Activated CD4-positive, alpha-beta T cell treated with anti-CD3 and anti-CD28 coated beads, Interleukin-2, amount 50 U/mL, for 16 hours (primary cell): ENCODE measurements around the gene DDX50.
"Not testable (repeated sequence)": the region's sequence is repeated elsewhere in the genome, so short reads cannot be mapped to it uniquely, and the experiment has no call there.

Experiments used
- DNase-seq: peaks from one replicate; pipeline ENCODE4 v3.0.0-alpha.2; 2020

DDX50 gene, protein sequence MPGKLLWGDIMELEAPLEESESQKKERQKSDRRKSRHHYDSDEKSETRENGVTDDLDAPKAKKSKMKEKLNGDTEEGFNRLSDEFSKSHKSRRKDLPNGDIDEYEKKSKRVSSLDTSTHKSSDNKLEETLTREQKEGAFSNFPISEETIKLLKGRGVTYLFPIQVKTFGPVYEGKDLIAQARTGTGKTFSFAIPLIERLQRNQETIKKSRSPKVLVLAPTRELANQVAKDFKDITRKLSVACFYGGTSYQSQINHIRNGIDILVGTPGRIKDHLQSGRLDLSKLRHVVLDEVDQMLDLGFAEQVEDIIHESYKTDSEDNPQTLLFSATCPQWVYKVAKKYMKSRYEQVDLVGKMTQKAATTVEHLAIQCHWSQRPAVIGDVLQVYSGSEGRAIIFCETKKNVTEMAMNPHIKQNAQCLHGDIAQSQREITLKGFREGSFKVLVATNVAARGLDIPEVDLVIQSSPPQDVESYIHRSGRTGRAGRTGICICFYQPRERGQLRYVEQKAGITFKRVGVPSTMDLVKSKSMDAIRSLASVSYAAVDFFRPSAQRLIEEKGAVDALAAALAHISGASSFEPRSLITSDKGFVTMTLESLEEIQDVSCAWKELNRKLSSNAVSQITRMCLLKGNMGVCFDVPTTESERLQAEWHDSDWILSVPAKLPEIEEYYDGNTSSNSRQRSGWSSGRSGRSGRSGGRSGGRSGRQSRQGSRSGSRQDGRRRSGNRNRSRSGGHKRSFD

GRCh38 chr10:68901105-68901927 lies at the start of gene DDX50:
DDX50 (plus strand) TSS chr10:68901315; CDS start chr10:68901385, 70 bp downstream.
- peak; percentile 98 for DNase-seq

DNA sequence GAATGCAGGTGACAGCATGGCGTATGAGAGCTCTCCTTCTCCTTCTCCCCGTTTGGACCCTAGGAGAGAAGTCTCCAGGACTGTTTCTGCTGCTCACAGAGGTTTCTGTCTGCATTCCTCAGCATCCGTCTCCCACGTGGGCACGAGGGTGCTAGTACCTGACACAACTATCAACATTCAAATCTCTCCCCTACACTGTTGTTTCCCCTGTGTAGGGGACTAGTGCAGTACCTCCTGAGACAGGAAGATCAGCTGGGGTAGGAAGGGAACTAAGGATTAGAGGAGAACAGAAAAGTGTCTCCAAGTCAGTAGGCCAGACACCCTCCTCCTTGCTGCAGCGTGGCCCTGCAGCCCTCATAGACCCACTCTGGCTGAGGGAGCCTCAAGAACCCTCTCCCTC lies 44.8 kb upstream of the DDX50 start:
- DNase-seq, result no peak

GRCh38 chr10:68857005-68857404 lies 44.1 kb upstream of the DDX50 start:
- DNase-seq, result no peak

DNA sequence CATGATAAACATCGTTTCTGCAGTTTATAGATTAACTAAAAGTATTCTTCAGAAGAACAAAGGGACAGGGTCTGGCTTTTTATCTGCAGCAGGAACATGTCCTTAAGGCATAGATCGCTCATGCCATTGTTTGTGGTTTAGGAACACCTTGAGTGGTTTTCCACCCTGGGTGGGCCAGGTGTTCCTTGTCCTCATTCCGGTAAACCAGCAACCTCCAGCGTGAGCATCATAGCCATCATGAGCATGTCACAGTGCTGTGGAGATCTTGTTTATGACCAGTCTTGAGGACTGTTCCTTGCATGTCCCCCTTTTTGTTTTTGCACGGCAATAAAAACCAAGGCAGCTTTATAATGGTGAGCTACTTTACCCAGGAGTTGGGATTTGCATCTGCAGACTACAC lies 39.9 kb upstream of the DDX50 start:
- DNase-seq, result no peak

GRCh38 chr10:68864611-68865010 lies 36.5 kb upstream of the DDX50 start:
- no peak for DNase-seq

DNA sequence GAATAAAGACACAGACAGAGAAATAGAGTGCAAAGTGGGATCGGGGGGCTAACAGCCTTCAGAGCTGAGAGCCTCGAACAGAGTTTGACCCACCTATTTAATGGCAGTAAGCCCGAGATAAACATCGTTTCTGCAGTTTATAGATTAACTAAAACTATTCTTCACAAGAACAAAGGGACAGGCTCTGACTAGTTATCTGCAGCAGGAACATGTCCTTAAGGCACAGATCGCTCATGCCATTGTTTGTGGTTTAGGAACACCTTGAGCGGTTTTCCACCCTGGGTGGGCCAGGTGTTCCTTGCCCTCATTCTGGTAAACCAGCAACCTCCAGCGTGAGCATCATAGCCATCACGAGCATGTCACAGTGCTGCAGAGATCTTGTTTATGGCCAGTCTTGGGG lies 32.9 kb upstream of the DDX50 start:
- DNase-seq, result not testable (repeated sequence)

DNA sequence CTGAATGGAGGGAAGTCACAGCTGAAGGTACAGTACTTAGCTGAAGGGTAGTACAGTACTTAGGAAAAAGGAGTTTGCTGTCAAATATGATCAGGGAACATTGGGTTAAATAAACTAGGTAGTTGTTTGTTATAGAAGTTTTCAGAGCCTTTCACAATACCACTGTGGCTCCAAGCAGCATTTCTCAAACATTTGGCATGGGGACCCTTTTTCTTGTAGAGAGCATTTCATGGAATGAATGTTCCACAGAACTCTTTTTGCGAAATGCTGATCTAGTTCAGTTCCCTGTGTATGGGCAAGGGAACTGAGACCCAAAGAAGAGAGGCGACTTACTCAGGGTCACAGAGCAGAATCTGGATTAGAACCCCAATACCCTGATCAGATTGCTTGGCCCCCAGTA lies 31.5 kb upstream of the DDX50 start:
- no peak for DNase-seq

DNA sequence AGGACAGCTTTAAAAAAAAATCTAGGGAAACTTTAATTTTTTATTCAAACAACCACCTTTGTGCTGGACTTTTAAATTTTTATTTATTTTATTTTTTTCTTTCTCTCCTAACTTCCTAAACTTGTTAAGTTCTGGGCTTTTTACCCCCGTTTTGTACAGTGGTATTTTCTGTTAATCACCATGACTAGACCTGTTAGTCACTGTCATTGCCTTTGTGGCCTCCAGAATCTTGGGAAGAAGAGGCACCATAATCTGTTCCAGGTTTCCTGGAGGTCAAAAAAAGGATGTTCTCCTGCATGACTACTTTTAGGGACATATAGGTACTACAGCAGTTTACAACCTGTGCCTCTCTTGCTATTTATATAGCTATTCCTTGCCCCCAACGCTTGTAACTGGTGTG lies 31.1 kb upstream of the DDX50 start:
- no peak for DNase-seq

- DNase-seq, result peak; percentile 1
Observed at GRCh38 chr10:68870545-68871104, 30.5 kb upstream of the DDX50 start.

DNA sequence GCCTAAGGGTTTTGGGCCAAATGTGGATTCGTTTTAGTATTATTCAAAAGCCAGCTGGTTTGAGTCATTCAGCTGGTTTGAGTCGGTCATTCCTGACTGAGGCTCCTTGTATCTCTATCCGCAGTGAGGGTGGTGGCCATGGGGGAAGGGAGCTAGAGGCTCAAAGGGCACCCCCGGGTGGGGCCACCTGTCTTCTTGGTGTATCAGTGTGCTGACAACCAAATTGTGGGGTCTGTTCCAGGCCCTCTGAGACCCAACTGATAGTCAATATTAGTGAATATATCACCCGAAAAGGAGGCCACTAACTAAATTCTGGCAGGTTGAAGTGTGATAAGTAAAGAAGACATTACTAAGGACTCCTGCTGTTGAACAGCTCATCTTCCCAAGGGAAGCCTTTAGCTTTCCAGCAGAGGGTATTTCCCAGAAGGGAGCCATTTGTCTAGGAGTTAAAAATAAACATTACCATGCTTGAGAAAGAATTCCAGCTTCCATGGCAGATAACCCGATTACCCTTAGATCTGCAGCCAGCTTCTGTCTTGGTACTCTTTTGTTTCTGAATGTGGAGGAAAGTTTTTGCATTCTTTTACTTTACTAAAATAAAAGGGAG lies 29.9 kb upstream of the DDX50 start:
- DNase-seq, result no peak

- DNase-seq, result no peak
Observed at GRCh38 chr10:68871731-68872342, 29.3 kb upstream of the DDX50 start.

- DNase-seq, result no peak
Observed at GRCh38 chr10:68876246-68877138, 24.6 kb upstream of the DDX50 start.

GRCh38 chr10:68877482-68878110 lies 23.5 kb upstream of the DDX50 start:
- DNase-seq, result no peak

DNA sequence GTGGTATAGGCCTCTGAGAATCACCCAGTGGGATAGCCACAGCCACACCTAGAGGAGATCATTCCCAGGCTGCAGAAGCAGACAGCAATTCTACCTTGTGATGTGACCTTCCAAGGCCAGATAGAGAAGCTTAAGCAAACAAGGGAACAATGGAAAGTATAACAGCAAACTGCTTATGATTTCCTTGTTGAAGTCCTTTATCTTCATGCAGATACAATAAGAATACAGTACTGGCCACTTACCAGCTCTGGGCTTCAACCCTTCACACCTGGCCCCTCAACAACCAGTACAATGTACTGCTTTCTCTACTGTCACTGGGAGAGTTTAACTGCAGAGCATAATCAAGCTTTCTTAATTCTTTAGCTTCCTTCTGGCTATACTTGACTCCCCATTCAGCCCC lies 22.6 kb upstream of the DDX50 start:
- no peak for DNase-seq

GRCh38 chr10:68879628-68880027 lies 21.5 kb upstream of the DDX50 start:
- no peak for DNase-seq

GRCh38 chr10:68880181-68880580 lies 20.9 kb upstream of the DDX50 start:
- DNase-seq, result no peak

GRCh38 chr10:68895041-68895440 lies 6.1 kb upstream of the DDX50 start:
- no peak for DNase-seq

DNA sequence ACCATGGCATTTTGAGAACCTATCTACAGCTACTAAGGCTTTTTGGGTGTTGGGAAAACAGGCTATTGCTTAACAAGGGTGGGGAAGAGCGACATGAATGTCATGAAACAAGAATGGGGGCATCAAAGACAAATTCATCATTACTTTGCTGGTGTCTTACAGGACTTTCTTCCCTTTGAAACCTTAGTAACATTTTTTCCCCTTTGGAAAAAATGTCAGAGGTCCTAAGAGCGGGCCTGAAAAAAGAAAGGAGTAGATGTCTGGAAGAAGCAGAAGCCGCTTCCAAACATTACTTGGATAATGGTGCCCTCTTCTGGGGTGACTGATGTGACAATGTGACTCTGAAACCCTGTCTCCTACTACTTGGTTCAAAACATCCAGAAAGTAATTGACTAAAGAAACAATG lies 3.8 kb upstream of the DDX50 start:
- peak; percentile 52 for DNase-seq

GRCh38 chr10:68899186-68899745 lies 1.8 kb upstream of the DDX50 start:
- no peak for DNase-seq

- DNase-seq, result no peak
Observed at GRCh38 chr10:68900427-68901104, 549 bp upstream of the DDX50 start.
